Gastroesophageal sphincter (tissue), 3 donors: ENCODE data around the gene SLC27A2.

ENCODE experiments used
- EP300 ChIP-seq: sonication (generic); formaldehyde crosslinking; IDR thresholded peaks from one replicate; pipeline ENCODE4 v1.6.1; 2017; ENCODE audit warnings: antibody characterized with exemption, mild to moderate bottlenecking
- POLR2A ChIP-seq, 2 donors: fragments of 450-650 bp; IDR thresholded peaks; one replicate each; pipeline ENCODE4 v1.6.1; 2017; ENCODE audit warnings: antibody characterized with exemption in 2 of 2, mild to moderate bottlenecking in 2 of 2, moderate library complexity in 1 of 2
- POLR2AphosphoS5 ChIP-seq: sonication (generic); formaldehyde crosslinking; IDR thresholded peaks from one replicate; pipeline ENCODE4 v1.6.1; 2017; ENCODE audit warnings: antibody characterized with exemption
- TF ChIP-seq, protein P1 (sequence below), 4 experiments: fragments of 200-600 bp in 2 of 4; fragments of 450-650 bp in 2 of 4; sonication (generic) in 1 of 4; IDR thresholded peaks; one replicate each; pipeline ENCODE4 v1.5.1; 2017 to 2019; ENCODE audit warnings: antibody characterized with exemption in 4 of 4, mild to moderate bottlenecking in 2 of 4, moderate library complexity in 2 of 4

DNA sequence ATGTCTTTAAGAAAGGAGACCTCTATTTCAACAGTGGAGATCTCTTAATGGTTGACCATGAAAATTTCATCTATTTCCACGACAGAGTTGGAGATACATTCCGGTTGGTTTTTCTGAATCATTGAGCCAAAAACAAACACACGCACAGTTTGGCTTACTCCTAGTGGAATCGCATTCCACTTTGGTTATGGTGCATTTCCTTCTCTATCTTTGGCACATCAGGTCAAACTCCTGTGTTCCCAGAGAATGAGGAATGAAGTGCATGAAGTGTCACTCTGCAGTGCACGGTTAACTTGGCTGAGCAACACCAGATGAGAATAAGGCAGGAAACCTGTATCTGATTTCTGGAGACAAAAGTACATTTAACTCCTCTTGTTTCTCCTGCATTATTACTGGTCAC lies 45.1 kb downstream of the SLC27A2 start:
- TF ChIP-seq, protein P1, sequence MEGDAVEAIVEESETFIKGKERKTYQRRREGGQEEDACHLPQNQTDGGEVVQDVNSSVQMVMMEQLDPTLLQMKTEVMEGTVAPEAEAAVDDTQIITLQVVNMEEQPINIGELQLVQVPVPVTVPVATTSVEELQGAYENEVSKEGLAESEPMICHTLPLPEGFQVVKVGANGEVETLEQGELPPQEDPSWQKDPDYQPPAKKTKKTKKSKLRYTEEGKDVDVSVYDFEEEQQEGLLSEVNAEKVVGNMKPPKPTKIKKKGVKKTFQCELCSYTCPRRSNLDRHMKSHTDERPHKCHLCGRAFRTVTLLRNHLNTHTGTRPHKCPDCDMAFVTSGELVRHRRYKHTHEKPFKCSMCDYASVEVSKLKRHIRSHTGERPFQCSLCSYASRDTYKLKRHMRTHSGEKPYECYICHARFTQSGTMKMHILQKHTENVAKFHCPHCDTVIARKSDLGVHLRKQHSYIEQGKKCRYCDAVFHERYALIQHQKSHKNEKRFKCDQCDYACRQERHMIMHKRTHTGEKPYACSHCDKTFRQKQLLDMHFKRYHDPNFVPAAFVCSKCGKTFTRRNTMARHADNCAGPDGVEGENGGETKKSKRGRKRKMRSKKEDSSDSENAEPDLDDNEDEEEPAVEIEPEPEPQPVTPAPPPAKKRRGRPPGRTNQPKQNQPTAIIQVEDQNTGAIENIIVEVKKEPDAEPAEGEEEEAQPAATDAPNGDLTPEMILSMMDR (IDR thresholded peaks at IDR 0.05), result no peak
- TF ChIP-seq POLR2A (IDR thresholded peaks at IDR 0.05) (no peak), POLR2AphosphoS5 (no peak), EP300 (no peak)
